K562 (cell line): ENCODE measurements around the gene PLEKHG1. TPM values are rescaled to one million over a fixed set of nuclear protein-coding genes. Genes with fewer than 3 reads are reported as not detected.

ENCODE experiments used
- ATAC-seq: fragments of 200-7000 bp; cut with Tn5 transposase; 3 replicates; pipeline ENCODE4 v1.9.1; 2020; ENCODE audit warnings: moderate library complexity
- BruUV-seq: library from RNA; stranded (reverse); fragments of 400-500 nt; replicated peaks from 2 replicates; lab custom pipeline; 2021; lab: Mats Ljungman, UMichigan
- CTCF ChIA-PET: fragments of 300-600 bp; formaldehyde crosslinking; extraction: SDS; loops from one replicate; lab custom pipeline; 2021; ENCODE audit warnings: low intra/inter-chr PET ratio; lab: Yijun Ruan, JAX
- POLR2A ChIA-PET: fragments of 300-600, 350-650 bp; sonication (Branson Sonifier 250); formaldehyde crosslinking; extraction: SDS; loops from one replicate; lab custom pipeline; 2021; ENCODE audit warnings: antibody characterized with exemption, inconsistent platforms; lab: Yijun Ruan, JAX
- DNase-seq, 4 experiments: peaks; one replicate each; pipeline versions ENCODE4 v3.0.0 to v3.0.0-alpha.2; 2011 to 2018; ENCODE audit warnings: low spot score in 3 of 4, mixed read lengths in 3 of 4; ENCODE audit errors: extremely low read depth in 1 of 4
- FAIRE-seq: peaks from 2 replicates; lab custom pipeline; 2011; peaks lifted over from hg19 to GRCh38; lab: Jason Lieb, UNC
- H2AFZ ChIP-seq: 2 replicates; pipeline ENCODE4 v1.6.0; 2011; ENCODE audit warnings: low read depth, low read length, control low read depth, inconsistent platforms
- H3K27ac ChIP-seq: fragments of 200-600 bp; 3 replicates; pipeline ENCODE4 v1.8.0; 2011; ENCODE audit warnings: low read depth, mild to moderate bottlenecking, control low read depth, inconsistent platforms, low read length, moderate library complexity, mixed read lengths; ENCODE audit errors: extremely low read depth
- H3K27me3 ChIP-seq, 2 experiments: fragments of 300-600 bp in 1 of 2; 2 replicates in 1 of 2; 3 replicates in 1 of 2; pipeline versions ENCODE4 v1.6.0 to v1.8.0; 2011; ENCODE audit warnings: inconsistent platforms in 2 of 2, low read length in 2 of 2, mild to moderate bottlenecking in 1 of 2, mixed read lengths in 1 of 2, moderate library complexity in 1 of 2; ENCODE audit not compliant: control insufficient read depth in 2 of 2, insufficient read depth in 2 of 2
- H3K36me3 ChIP-seq: fragments of 300-600 bp; 3 replicates; pipeline ENCODE4 v1.8.0; 2011; ENCODE audit warnings: mild to moderate bottlenecking, low read length, inconsistent platforms; ENCODE audit not compliant: control insufficient read depth, insufficient read depth
- H3K4me1 ChIP-seq, 2 experiments: fragments of 200-600 bp in 1 of 2; replicated peaks in 1 of 2; 2 replicates in 1 of 2; 3 replicates in 1 of 2; pipeline versions ENCODE4 v1.5.1 to v1.8.0; 2011; ENCODE audit warnings: inconsistent platforms in 2 of 2, low read length in 2 of 2, mild to moderate bottlenecking in 1 of 2, mixed read lengths in 1 of 2, moderate library complexity in 1 of 2; ENCODE audit not compliant: control insufficient read depth in 2 of 2, insufficient read depth in 2 of 2
- H3K4me2 ChIP-seq: 2 replicates; pipeline ENCODE4 v1.6.1; 2011; ENCODE audit warnings: low read length, control low read depth, inconsistent platforms, mixed read lengths; ENCODE audit not compliant: insufficient read depth
- H3K4me3 ChIP-seq: fragments of 200-600 bp; sonication (generic), shearing (Covaris generic); 2 replicates; pipeline ENCODE4 v1.5.1; 2016; ENCODE audit warnings: control low read depth, inconsistent platforms
- H3K79me2 ChIP-seq: fragments of 200-600 bp; 3 replicates; pipeline ENCODE4 v1.8.0; 2011; ENCODE audit warnings: low read length, inconsistent platforms; ENCODE audit not compliant: control insufficient read depth, insufficient read depth
- H3K9ac ChIP-seq, 2 experiments: 2 replicates each; pipeline versions ENCODE4 v1.6.0 to v1.6.1; 2011; ENCODE audit warnings: low read depth in 2 of 2, low read length in 2 of 2, control low read depth in 1 of 2, inconsistent platforms in 1 of 2, mild to moderate bottlenecking in 1 of 2, mixed read lengths in 1 of 2; ENCODE audit not compliant: insufficient read depth in 1 of 2
- H3K9me1 ChIP-seq: one replicate; pipeline ENCODE4 v1.6.0; 2011; ENCODE audit warnings: inconsistent platforms, mild to moderate bottlenecking, low read length, moderate library complexity; ENCODE audit not compliant: control insufficient read depth, insufficient read depth
- H3K9me3 ChIP-seq: replicated peaks from 2 replicates; pipeline ENCODE4 v1.5.1; 2011; ENCODE audit warnings: low read depth, low read length, inconsistent platforms; ENCODE audit not compliant: control insufficient read depth, insufficient read depth
- H4K20me1 ChIP-seq: replicated peaks from 2 replicates; pipeline ENCODE4 v1.6.1; 2011; ENCODE audit warnings: low read length, inconsistent platforms, mixed read lengths; ENCODE audit not compliant: control insufficient read depth, insufficient read depth
- ARHGAP35 ChIP-seq: fragments of 450-650 bp; IDR thresholded peaks from 2 replicates; pipeline ENCODE4 v1.6.1; 2018; ENCODE audit not compliant: partially characterized antibody
- CBX3 ChIP-seq, 2 experiments: IDR thresholded peaks; 1 replicate in 1 of 2; 2 replicates in 1 of 2; pipeline ENCODE4 v1.6.1; 2012; ENCODE audit warnings: inconsistent platforms in 2 of 2, low read length in 2 of 2, borderline replicate concordance in 1 of 2, control low read depth in 1 of 2
- DNMT1 ChIP-seq: fragments of 450-650 bp; IDR thresholded peaks from 2 replicates; pipeline ENCODE4 v1.6.1; 2016; ENCODE audit warnings: antibody characterized with exemption, mild to moderate bottlenecking
- NFIX ChIP-seq: fragments of 250-450 bp; sonication (Bioruptor Pico); IDR thresholded peaks from 2 replicates; pipeline ENCODE4 v1.4.0; 2020; ENCODE audit warnings: low read depth, mild to moderate bottlenecking, moderate library complexity
- SETDB1 ChIP-seq: IDR thresholded peaks from one replicate; pipeline ENCODE4 v1.6.1; 2012; ENCODE audit warnings: low read length, control low read depth, inconsistent platforms
- SMAD2 ChIP-seq: fragments of 150-350 bp; IDR thresholded peaks from 2 replicates; pipeline ENCODE4 v1.6.1; 2014; ENCODE audit warnings: low read depth, mild to moderate bottlenecking, low read length
- ZBED1 ChIP-seq: IDR thresholded peaks from 2 replicates; pipeline ENCODE4 v1.6.1; 2014
- ZNF197 ChIP-seq: fragments of 200-800 bp; sonication (Bioruptor generic); IDR thresholded peaks from 2 replicates; pipeline ENCODE4 v1.6.1; 2016; ENCODE audit warnings: low read depth, missing genetic modification characterization, missing compliant biosample characterization
- WGBS: fragments of 100-300 bp; shearing (Covaris generic); methylation state at CpG from one replicate; pipeline ENCODE4 v1.1.6; 2016; ENCODE audit warnings: low coverage, mixed read lengths; ENCODE audit not compliant: insufficient coverage; ENCODE audit errors: missing lambda C conversion rate; 5-methylcytosine and 5-hydroxymethylcytosine counted together
- in situ Hi-C: fragments of 300-500 bp; cut with MboI; formaldehyde crosslinking; loops from 4 replicates; pipeline ENCODE4 v1.15.0; 2018; ENCODE audit warnings: inconsistent platforms, mixed read lengths
- intact Hi-C: fragments of 100-400 bp; cut with micrococcal nuclease; formaldehyde crosslinking; loops from 2 replicates; pipeline ENCODE4 v1.14.2; 2022
- polyA plus RNA-seq, 8 experiments: library from polyadenylated mRNA; depleted of rRNA in 4 of 8; stranded (reverse) in 5 of 8; unstranded in 3 of 8; fragments of >200 nt; fragmentation: Nextera tagmentation in 2 of 8; fragmentation: Illumina TruSeq in 1 of 8; extraction: Ambion mirVana in 2 of 8; extraction: Trizol in 1 of 8; gene quantifications; 2 replicates each; pipeline versions ENCODE4 v1.2.1 to v1.2.3, GENCODE V29; 2011 to 2014; ENCODE audit warnings: inconsistent platforms in 1 of 8, missing spikeins in 1 of 8
- total RNA-seq, 7 experiments: library from RNA; depleted of rRNA in 6 of 7; stranded (reverse); fragments of >200 nt in 6 of 7; fragmentation: Illumina TruSeq in 2 of 7; extraction: Trizol in 2 of 7; gene quantifications; 2 replicates each; pipeline versions ENCODE4 v1.2.1 to v1.2.3, GENCODE V29; 2011 to 2021; ENCODE audit warnings: low replicate concordance in 1 of 7

Gene PLEKHG1
- total and polyA plus RNA-seq, 9 of the 15 experiments (the other 6 are each of a cell fraction or from before 2014, with no cell fraction given) = 0.03 to 0.16 (median 0.03) TPM; not detected in 6

DNA sequence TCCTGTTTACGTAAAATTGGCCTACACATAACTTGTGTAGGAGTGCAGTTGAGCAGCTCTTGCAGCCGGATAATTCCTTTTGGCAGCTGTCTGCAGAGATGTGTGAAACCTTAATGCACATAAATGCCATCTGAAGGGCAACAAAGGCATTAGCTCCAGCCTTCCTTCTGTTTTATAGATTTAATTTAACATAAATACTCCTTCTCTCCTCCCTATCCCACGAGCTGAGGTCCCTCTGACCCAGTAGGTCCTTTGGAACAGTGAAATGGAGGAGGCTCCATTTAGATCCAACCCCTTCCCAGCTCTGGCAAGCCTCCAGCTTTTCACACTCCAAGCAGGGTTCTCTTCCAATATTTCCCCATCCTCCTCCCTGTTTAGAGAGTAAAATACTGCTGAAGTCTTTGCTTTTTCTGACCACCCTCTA is 6.5 kb downstream of the PLEKHG1 start:
- Histone ChIP-seq H3K9me3 (no peaks in the 10 kb centered on the region), H3K9ac (no peak overlapping the region), H3K36me3 (no peaks in the 10 kb centered on the region), H3K79me2 (no peaks in the 10 kb centered on the region), H3K27me3 (peaks cover 32 to 33% of the 10 kb centered on the region in 2 experiments; a peak in 4 of 5 replicates), H3K4me1 (no peaks in the 10 kb centered on the region), H3K9me1 (no peaks in the 10 kb centered on the region), H3K4me2 (no peak overlapping the region), H4K20me1 (no peaks in the 10 kb centered on the region), H2AFZ (no peak overlapping the region), H3K27ac (no peak overlapping the region), H3K4me3 (no peak overlapping the region)
- TF ChIP-seq ZBED1 (no peak), SETDB1 (no peak), SMAD2 (no peak), DNMT1 (no peak), NFIX (CRISPR knock-in tag) (no peak), ZNF197 (no peak), CBX3 (IDR thresholded peaks at IDR 0.05; ENCODE audit: borderline replicate concordance in 1 of 2, low read length in 2 of 2) (no peak), ARHGAP35 (no peak)
- CTCF ChIA-PET = no interaction called here
- no TSS peak for BruUV-seq
- in situ Hi-C loops = no loop called here
- DNase-seq (no peak), ATAC-seq (no peak), FAIRE-seq (no peak)
- POLR2A ChIA-PET = interaction anchor here (0.6 kb wide), 1 partner anchor 295 kb away, joined by 3 read pairs; no protein-coding TSS in a partner anchor
- intact Hi-C loops = no loop called here
- 0% methylated on average over 3 of the region's 3 CpGs for WGBS
